ENCODE measurements around the gene CYP2W1. TPM values are rescaled to one million over a fixed set of nuclear protein-coding genes. Genes with fewer than 3 reads are reported as not detected.

Gene CYP2W1
- total RNA-seq, 6 experiments from 2014 or later = 0.15 to 0.25 TPM; not detected in 4

DNA sequence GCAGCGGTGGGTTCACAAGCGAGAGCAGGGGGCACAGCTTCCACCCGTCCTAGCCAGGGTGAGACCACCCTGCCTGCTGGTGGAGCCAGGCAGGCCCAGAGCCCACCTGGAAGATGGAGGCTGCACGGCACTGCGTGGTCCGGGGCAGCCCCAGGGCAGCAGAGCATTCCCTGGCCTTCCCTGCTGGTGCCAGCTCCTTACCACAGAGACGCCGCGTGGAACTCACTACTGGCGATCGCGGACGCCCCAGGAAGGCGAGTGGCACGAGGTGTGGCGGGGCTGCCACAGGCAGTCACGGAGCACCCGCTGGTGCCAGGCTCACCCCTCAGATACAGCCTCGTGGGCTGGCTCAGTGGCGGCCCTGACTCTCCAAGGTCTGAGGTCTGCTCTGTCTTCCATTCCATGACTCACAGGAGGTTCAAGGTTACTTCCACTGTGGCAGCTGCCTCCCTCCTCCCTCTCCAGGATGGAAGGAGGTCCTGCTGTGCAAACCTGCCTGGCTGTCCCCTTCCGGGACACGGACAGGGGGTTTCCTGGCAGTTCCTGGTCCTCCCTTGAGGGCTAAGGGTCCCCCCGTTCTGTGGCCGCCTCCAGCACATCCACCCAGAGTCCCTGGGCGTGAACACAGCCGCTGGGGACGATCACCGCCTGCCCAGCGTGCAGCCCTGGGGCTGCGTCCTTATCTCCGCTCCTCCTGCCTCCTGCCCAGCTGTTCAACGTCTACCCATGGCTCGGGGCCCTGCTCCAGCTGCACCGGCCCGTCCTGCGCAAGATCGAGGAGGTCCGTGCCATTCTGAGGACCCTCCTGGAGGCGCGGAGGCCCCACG, 3.1 kb downstream of the CYP2W1 start:
- H3K4me3 Mint-ChIP-seq = no peak overlapping the region; the same call in 1 of the 2 replicates
- H3K27me3 Mint-ChIP-seq (ENCODE audit: insufficient read depth) = peaks cover 5% of the 10 kb centered on the region; the same call in 1 of the 2 replicates
- TF ChIP-seq, protein P1, sequence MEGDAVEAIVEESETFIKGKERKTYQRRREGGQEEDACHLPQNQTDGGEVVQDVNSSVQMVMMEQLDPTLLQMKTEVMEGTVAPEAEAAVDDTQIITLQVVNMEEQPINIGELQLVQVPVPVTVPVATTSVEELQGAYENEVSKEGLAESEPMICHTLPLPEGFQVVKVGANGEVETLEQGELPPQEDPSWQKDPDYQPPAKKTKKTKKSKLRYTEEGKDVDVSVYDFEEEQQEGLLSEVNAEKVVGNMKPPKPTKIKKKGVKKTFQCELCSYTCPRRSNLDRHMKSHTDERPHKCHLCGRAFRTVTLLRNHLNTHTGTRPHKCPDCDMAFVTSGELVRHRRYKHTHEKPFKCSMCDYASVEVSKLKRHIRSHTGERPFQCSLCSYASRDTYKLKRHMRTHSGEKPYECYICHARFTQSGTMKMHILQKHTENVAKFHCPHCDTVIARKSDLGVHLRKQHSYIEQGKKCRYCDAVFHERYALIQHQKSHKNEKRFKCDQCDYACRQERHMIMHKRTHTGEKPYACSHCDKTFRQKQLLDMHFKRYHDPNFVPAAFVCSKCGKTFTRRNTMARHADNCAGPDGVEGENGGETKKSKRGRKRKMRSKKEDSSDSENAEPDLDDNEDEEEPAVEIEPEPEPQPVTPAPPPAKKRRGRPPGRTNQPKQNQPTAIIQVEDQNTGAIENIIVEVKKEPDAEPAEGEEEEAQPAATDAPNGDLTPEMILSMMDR (IDR thresholded peaks at IDR 0.05) = no peak
- no peaks in the 10 kb centered on the region for H3K9me3 Mint-ChIP-seq
- no peak overlapping the region for H3K27ac Mint-ChIP-seq
- no peaks in the 10 kb centered on the region for H3K4me1 Mint-ChIP-seq (ENCODE audit: low read depth)
- no peaks in the 10 kb centered on the region for H3K36me3 Mint-ChIP-seq (ENCODE audit: low read depth)
- peak; percentile 39 for DNase-seq

DNA sequence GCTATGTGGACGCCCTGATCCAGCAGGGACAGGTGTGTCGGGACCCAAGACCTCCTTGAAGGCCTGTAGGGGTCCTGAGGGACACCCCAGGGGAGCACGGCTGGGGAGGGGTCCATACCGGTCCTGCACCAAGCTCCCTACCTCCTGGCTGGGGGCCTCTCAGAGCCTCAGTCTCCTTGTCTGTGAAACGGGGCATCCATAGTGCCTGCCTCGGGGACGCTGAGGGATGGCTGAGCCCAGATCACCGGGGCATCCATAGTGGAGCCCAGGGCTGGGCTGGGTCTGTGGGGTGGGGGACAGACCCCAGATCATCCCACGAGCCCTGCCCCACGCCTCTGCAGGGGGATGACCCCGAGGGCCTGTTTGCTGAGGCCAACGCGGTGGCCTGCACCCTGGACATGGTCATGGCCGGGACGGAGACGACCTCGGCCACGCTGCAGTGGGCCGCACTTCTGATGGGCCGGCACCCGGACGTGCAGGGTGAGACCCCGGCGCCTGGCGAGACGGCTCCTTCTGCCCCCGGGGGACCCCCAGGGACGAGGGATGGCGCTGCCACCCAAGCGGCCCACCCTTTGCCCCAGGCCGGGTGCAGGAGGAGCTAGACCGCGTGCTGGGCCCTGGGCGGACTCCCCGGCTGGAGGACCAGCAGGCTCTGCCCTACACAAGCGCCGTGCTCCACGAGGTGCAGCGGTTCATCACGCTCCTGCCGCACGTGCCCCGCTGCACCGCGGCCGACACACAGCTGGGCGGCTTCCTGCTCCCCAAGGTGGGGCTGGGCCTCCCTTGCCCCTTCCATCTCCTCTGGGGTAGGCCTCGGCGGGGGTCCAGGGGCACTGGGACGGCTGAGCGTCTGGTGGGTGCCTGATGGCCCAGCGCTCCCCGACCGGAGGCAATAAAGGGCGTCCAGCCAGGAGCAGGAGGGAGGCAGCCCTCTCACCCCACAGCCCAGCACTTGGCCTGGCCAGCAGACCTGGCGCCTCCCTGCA, 4.1 kb downstream of the CYP2W1 start:
- TF ChIP-seq, protein P1 (IDR thresholded peaks at IDR 0.05) = no peak
- no peaks in the 10 kb centered on the region for H3K4me1 Mint-ChIP-seq (ENCODE audit: low read depth)
- H3K4me3 Mint-ChIP-seq = no peak overlapping the region
- H3K27ac Mint-ChIP-seq = no peak overlapping the region
- no peak for DNase-seq
- H3K36me3 Mint-ChIP-seq (ENCODE audit: low read depth) = no peaks in the 10 kb centered on the region
- H3K27me3 Mint-ChIP-seq (ENCODE audit: insufficient read depth) = 0 out of 2 replicates have a peak, but pooled peaks cover 2% of the 10 kb centered on the region
- H3K9me3 Mint-ChIP-seq = no peaks in the 10 kb centered on the region

- Mint-ChIP-seq H3K27me3 (ENCODE audit: insufficient read depth) (peaks cover 3% of the 10 kb centered on the region; the same call in 1 of the 2 replicates), H3K36me3 (ENCODE audit: low read depth) (no peaks in the 10 kb centered on the region), H3K4me1 (ENCODE audit: low read depth) (no peaks in the 10 kb centered on the region), H3K9me3 (no peaks in the 10 kb centered on the region), H3K4me3 (no peak overlapping the region), H3K27ac (no peak overlapping the region)
- TF ChIP-seq, protein P1 (IDR thresholded peaks at IDR 0.05) = no peak
- no peak for DNase-seq
These were observed 4.9 kb downstream of the CYP2W1 start for GRCh38 chr7:987909-988308.

DNA sequence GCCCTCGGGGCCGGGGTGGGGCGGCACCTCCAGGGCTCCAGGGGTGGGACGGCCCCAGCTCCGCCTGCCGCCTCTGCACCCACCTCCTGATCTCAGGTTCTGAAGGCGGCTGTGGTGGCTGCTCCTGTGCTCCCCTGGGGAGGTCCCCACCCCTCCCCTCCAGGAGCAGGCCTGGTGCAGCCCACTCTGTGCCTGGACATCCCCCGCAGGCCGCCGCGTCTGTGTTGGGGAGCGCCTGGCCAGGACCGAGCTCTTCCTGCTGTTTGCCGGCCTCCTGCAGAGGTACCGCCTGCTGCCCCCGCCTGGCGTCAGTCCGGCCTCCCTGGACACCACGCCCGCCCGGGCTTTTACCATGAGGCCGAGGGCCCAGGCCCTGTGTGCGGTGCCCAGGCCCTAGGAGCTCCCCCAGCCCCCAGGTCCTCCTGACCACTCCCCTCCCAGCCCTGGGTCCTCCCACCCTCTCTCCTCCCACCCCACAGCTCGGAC, 5.5 kb downstream of the CYP2W1 start:
- TF ChIP-seq, protein P1 (IDR thresholded peaks at IDR 0.05) = no peak
- Mint-ChIP-seq H3K27ac (no peak overlapping the region), H3K9me3 (no peaks in the 10 kb centered on the region), H3K27me3 (ENCODE audit: insufficient read depth) (peaks cover 8% of the 10 kb centered on the region; the same call in 1 of the 2 replicates), H3K4me1 (ENCODE audit: low read depth) (no peaks in the 10 kb centered on the region), H3K36me3 (ENCODE audit: low read depth) (no peaks in the 10 kb centered on the region), H3K4me3 (no peak overlapping the region)
- no peak for DNase-seq

DNA sequence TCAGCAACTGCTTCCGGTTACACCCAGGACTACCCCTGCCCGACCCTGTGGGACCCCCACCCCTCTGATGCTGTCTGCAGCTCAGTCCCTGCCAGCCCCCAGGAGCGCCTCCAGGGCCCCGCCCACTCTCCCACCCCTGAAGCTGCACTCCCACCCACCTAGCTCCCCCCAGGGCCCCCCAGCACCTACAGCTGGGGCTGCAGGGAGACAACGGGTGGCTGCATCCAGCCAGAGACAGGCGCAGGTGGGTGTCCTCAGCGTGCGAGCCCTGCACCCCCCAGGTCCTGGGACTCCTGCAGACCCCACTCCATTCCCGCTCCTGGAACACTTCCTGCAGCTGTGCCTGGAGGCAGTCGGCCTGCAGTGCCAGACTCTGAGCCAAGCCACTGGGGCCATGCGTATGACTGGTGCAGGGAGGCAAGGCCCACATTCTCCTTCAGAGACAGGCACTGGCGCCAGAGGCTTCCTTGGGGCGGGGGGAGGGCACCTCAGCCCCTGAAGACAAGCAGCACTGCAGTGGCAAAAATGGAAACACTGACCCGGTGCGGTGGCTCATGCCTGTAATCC, 6.1 kb downstream of the CYP2W1 start:
- Mint-ChIP-seq H3K27ac (no peak overlapping the region), H3K36me3 (ENCODE audit: low read depth) (no peaks in the 10 kb centered on the region), H3K4me1 (ENCODE audit: low read depth) (no peaks in the 10 kb centered on the region), H3K9me3 (no peaks in the 10 kb centered on the region), H3K27me3 (ENCODE audit: insufficient read depth) (peaks cover 8% of the 10 kb centered on the region; the same call in 1 of the 2 replicates), H3K4me3 (no peak overlapping the region)
- TF ChIP-seq, protein P1 (IDR thresholded peaks at IDR 0.05) = no peak
- DNase-seq = no peak
